ENCODE data around the gene LIN28B. TPM values are rescaled to one million over a fixed set of nuclear protein-coding genes. Genes with fewer than 3 reads are reported as not detected.

The LIN28B gene
- total RNA-seq, 4 donors from 2014 or later: not detected

GRCh38 chr6:105116150-105116549, 159.2 kb downstream of the LIN28B start:
- TF ChIP-seq CTCF (IDR thresholded peaks at IDR 0.05): no peak
- no peak for ATAC-seq (ENCODE audit: low FRiP score)
- DNase-seq (ENCODE audit: low spot score): no peak

- DNase-seq (ENCODE audit: low spot score) (no peak), ATAC-seq (ENCODE audit: low FRiP score) (no peak)
- no peak for TF ChIP-seq CTCF (IDR thresholded peaks at IDR 0.05)
These were observed 163.7 kb downstream of the LIN28B start for GRCh38 chr6:105120570-105120969.

GRCh38 chr6:105121981-105122380, 165.1 kb downstream of the LIN28B start:
- no peak for ATAC-seq (ENCODE audit: low FRiP score)
- no peak for TF ChIP-seq CTCF (IDR thresholded peaks at IDR 0.05)
- DNase-seq (ENCODE audit: low spot score): no peak

GRCh38 chr6:105122717-105123116, 165.8 kb downstream of the LIN28B start:
- ATAC-seq (ENCODE audit: low FRiP score) (no peak), DNase-seq (ENCODE audit: low spot score) (no peak)
- TF ChIP-seq CTCF (IDR thresholded peaks at IDR 0.05): no peak

Small RNA genes lying within 50 kb of the gene (small RNA-seq; reads per million reads assigned to genes)
- not detected for gene RNU6-1106P

Other genes starting within 250 kb of the LIN28B start
- gene HACE1, start 97.2 kb upstream of the LIN28B start, total RNA-seq: 10 to 100 TPM in 3 of 4 donors, 1 to 10 TPM in 1; 9.8 to 30.1 (median 16.8) TPM
- gene POPDC3, start 222.9 kb downstream of the LIN28B start, total RNA-seq: 1 to 10 TPM in 1 of 4 donors, under 1 TPM in 1, not detected in 2; 0.46 to 3.0 TPM